HFF-Myc (cell line): ENCODE results near the gene KCNA5.

Experiments
- DNase-seq: peaks from one replicate; pipeline ENCODE4 v3.0.0-alpha.2; 2011; ENCODE audit warnings: low read depth; ENCODE audit errors: extremely low read depth
- H3K4me3 ChIP-seq: replicated peaks from 2 replicates; pipeline ENCODE4 v1.5.1; 2011; ENCODE audit warnings: low read depth, mild to moderate bottlenecking, control low read depth, low read length
- CTCF ChIP-seq: IDR thresholded peaks from 2 replicates; pipeline ENCODE4 v1.5.1; 2012; ENCODE audit warnings: mild to moderate bottlenecking, low read depth, low read length, control low read depth; ENCODE audit errors: missing control alignments

Gene KCNA5

DNA sequence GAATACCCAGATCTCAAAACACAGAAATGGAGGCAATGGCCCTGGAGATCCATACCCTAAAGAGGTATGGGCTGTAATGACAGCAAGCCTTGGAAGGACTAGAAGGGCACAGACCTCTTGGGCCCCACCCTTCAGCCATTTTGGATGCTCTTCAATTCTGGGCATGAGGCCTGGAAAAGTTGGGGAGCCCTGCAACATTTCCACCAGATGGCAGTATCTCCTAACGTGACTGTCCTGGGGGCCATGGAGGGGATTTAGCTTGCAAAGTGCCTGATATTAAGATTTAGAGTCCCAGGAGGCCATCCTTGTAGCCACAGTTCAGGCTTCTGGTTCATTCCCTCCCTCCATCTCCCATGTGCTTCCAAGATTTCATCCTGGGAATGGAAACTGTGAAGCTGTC lies 30.2 kb downstream of the KCNA5 start:
- H3K4me3 ChIP-seq, result no peak overlapping the region
- peak; percentile 54 for TF ChIP-seq CTCF
- DNase-seq, result no peak

DNA sequence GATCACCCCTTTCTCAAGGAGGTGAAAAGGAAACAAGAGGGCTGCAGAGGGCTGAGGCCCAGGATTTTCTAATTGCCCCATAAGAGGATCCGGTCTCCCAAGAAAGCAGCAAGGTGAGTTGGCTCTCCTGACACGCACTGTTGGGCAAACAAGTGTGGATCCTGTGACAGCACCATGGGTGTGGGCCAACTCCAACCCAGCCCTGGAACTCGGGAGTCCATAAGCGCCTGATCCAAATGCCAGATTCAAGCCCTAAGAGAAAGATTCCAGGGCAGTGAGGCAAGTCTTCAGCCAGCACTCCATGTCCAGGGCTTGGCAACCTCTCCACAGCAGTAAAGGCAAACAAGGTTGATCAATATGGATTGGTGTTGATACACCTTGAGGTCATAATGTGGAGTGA lies 33.1 kb downstream of the KCNA5 start:
- H3K4me3 ChIP-seq, result no peak overlapping the region
- TF ChIP-seq CTCF, result no peak
- DNase-seq, result no peak

DNA sequence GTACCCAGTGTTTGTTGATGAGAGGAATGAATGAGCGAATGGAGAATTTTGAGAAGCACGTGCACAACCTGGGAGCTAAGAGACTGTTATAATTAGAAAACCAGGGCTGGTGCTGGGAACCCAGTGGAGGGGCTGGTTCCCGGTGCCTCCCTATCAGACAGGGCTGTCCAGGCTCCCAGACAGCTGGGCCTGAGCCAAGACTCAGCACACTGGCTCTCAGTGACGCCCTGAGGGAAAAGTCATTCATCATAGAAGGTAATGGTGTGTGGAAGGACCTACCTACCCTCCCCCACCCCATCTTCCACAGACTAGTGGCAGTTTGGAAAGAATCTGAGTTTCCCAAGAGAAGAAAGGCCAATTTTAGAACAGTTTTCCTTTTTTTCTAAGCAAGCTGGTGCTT lies 34.7 kb downstream of the KCNA5 start:
- DNase-seq, result no peak
- TF ChIP-seq CTCF, result no peak

DNA sequence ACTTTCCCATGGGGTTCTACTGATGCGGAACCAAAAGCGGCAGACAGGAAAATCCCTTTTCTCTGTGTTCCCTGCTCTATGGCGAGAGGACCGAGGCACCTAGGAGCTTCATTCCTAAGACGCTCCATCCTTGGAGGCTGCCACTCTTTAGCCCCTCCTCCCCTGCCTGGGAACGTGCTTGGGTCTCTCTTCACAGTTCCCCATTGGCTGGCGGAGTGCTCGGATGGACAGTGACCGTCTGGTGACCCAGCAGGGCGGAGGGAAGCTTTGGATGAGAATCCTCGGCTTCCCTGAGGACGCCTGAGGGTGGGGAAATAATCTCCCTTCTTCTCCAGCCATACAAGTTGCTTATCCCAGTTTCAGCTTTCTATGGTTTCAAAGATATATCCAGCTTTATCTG lies 37.3 kb downstream of the KCNA5 start:
- no peak for DNase-seq
- no peak overlapping the region for H3K4me3 ChIP-seq
- TF ChIP-seq CTCF, result no peak

More for the DNA sequence above, 34.7 kb downstream of the KCNA5 start:
- H3K4me3 ChIP-seq, result no peak overlapping the region

- no peak overlapping the region for H3K4me3 ChIP-seq
- TF ChIP-seq CTCF, result peak; percentile 66
- DNase-seq, result peak; percentile 40
Observed at GRCh38 chr12:5083955-5084849, 40.5 kb downstream of the KCNA5 start.

- TF ChIP-seq CTCF, result no peak
- no peak overlapping the region for H3K4me3 ChIP-seq
- DNase-seq, result peak; percentile 41
Observed at GRCh38 chr12:5085896-5086295, 42.2 kb downstream of the KCNA5 start.
